Psoas muscle (tissue), 8 donors: ENCODE results near the gene SPTB. TPM values are rescaled to one million over a fixed set of nuclear protein-coding genes. Genes with fewer than 3 reads are reported as not detected.

ENCODE experiments used
- ATAC-seq, 4 donors: fragments of 200-7000 bp; cut with Tn5 transposase; one replicate each; pipeline ENCODE4 v1.9.1; 2020; ENCODE audit warnings: moderate library complexity in 3 of 4, mild to moderate bottlenecking in 2 of 4
- DNase-seq, 2 donors: peaks; one replicate each; pipeline ENCODE4 v3.0.0-alpha.2; 2020
- H3K27ac ChIP-seq: fragments of 200-600 bp; one replicate; pipeline ENCODE4 v1.8.0; 2022
- H3K27me3 ChIP-seq, 3 donors: fragments of 200-600 bp in 1 of 3; one replicate each; pipeline versions ENCODE4 v1.6.1 to v1.8.0; 2013 to 2022; ENCODE audit warnings: low read length in 2 of 3, mild to moderate bottlenecking in 2 of 3, moderate library complexity in 1 of 3; ENCODE audit not compliant: insufficient read depth in 3 of 3
- H3K36me3 ChIP-seq, 2 donors: fragments of 200-600 bp in 1 of 2; one replicate each; pipeline versions ENCODE4 v1.6.1 to v1.8.0; 2013 to 2022; ENCODE audit warnings: low read depth in 1 of 2, mild to moderate bottlenecking in 1 of 2, moderate library complexity in 1 of 2; ENCODE audit not compliant: insufficient read depth in 1 of 2
- H3K4me1 ChIP-seq: fragments of 200-600 bp; one replicate; pipeline ENCODE4 v1.8.0; 2022
- H3K4me3 ChIP-seq: fragments of 200-600 bp; one replicate; pipeline ENCODE4 v1.8.0; 2022; ENCODE audit warnings: mild to moderate bottlenecking
- H3K9me3 ChIP-seq: fragments of 200-600 bp; one replicate; pipeline ENCODE4 v1.8.0; 2022
- CTCF ChIP-seq: fragments of 200-600 bp; IDR thresholded peaks from one replicate; pipeline ENCODE4 v1.8.0; 2022; ENCODE audit warnings: antibody characterized with exemption
- WGBS, 3 donors: extraction: QIAGEN DNeasy Blood & Tissue Kit; methylation state at CpG; one replicate each; pipeline versions ENCODE4 v1.1.6 to v1.1.7; 2013; 5-methylcytosine and 5-hydroxymethylcytosine counted together
- intact Hi-C, 2 donors: fragments of 100-400 bp; cut with DNase I; formaldehyde crosslinking; loops; one replicate each; pipeline versions ENCODE4 v1.11.0 to v1.14.2; 2022
- polyA plus RNA-seq, 3 donors: library from polyadenylated mRNA; stranded (reverse); fragments of 200-250 nt; gene quantifications; one replicate each; pipeline ENCODE4 v1.2.3, GENCODE V29; 2013
- total RNA-seq, 4 donors: library from RNA; stranded (reverse); fragmentation: NEBNext Ultra II Directional in 2 of 4; extraction: Animal tissue kit (Norgen Biotek cat#: 25700) in 2 of 4; gene quantifications; one replicate each; pipeline versions ENCODE4 v1.2.1 to v1.2.4, GENCODE V29; 2021 to 2023
- donor health status: healthy with polysubstance abuse.
- donor health status: DM: no; HTN: no; CAD: no; lungs with moderate emphysema.
- donor health status: Bipolar disorder and iron deficiency.
- donor health status: healthy.
- donor health status: DM: yes; HTN: yes; CAD: no.
- donor health status: DM: no; HTN: no; CAD: no.
- donor health status: DM: no; HTN: no; CAD: no.
- donor health status: DM: yes; HTN: yes; CAD: no.

Gene SPTB
- total and polyA plus RNA-seq, 7 donors, result 43.4 to 540 (median 374) TPM

GRCh38 chr14:64731141-64731581 is 148.5 kb downstream of the SPTB start:
- peak in 1 of 2 donors; percentile 23 for DNase-seq
- Histone ChIP-seq H3K4me3 (no peak overlapping the region), H3K27ac (no peak overlapping the region), H3K4me1 (no peaks in the 10 kb centered on the region), H3K27me3 (no peaks in the 10 kb centered on the region), H3K9me3 (no peaks in the 10 kb centered on the region), H3K36me3 (peaks cover 0 to 26% of the 10 kb centered on the region in 2 donors)
- intact Hi-C loops, result no loop called here
- no peak for ATAC-seq
- WGBS, 3 donors, result 93 to 97% (median 94%) methylated on average over 15 of the region's 15 CpGs
- TF ChIP-seq CTCF, result no peak

GRCh38 chr14:64730681-64731080 is 149.0 kb downstream of the SPTB start:
- Histone ChIP-seq H3K27me3 (no peaks in the 10 kb centered on the region), H3K27ac (no peak overlapping the region), H3K4me3 (no peak overlapping the region), H3K4me1 (no peaks in the 10 kb centered on the region), H3K9me3 (no peaks in the 10 kb centered on the region), H3K36me3 (peaks cover 0 to 26% of the 10 kb centered on the region in 2 donors)
- intact Hi-C loops, result no loop called here
- ATAC-seq, result no peak
- WGBS, 3 donors, result 92 to 93% (median 93%) methylated on average over 12 of the region's 12 CpGs
- TF ChIP-seq CTCF, result no peak
- peak in 1 of 2 donors; percentile 42 for DNase-seq

- peak in 1 of 2 donors; percentile 37 for DNase-seq
- WGBS, 3 donors, result 38 to 69% (median 45%) methylated on average over 1 of the region's 1 CpG
- ATAC-seq, result no peak
- TF ChIP-seq CTCF, result no peak
- intact Hi-C loops, result no loop called here
- Histone ChIP-seq H3K27me3 (no peaks in the 10 kb centered on the region), H3K9me3 (no peaks in the 10 kb centered on the region), H3K27ac (no peak overlapping the region), H3K4me3 (no peak overlapping the region), H3K36me3 (peaks cover 0 to 26% of the 10 kb centered on the region in 2 donors), H3K4me1 (no peaks in the 10 kb centered on the region)
These were observed 149.7 kb downstream of the SPTB start for GRCh38 chr14:64730061-64730440.

- intact Hi-C loops, result no loop called here
- TF ChIP-seq CTCF, result no peak
- ATAC-seq (peak; percentile 11 to 62 (median 27)), DNase-seq (peak in 1 of 2 donors; percentile 75)
- no peak overlapping the region for H3K4me3 ChIP-seq
- peak overlapping the region; percentile 3 for H3K27ac ChIP-seq
- no peaks in the 10 kb centered on the region for H3K27me3 ChIP-seq
- H3K4me1 ChIP-seq, result no peaks in the 10 kb centered on the region
- 78 to 85% (median 79%) methylated on average over 5 of the region's 5 CpGs for WGBS, 3 donors
- no peaks in the 10 kb centered on the region for H3K9me3 ChIP-seq
- peaks cover 0 to 26% of the 10 kb centered on the region in 2 donors for H3K36me3 ChIP-seq
These were observed 150.2 kb downstream of the SPTB start for GRCh38 chr14:64729386-64730060.

GRCh38 chr14:64728856-64729255 is 150.9 kb downstream of the SPTB start:
- TF ChIP-seq CTCF, result no peak
- no peak for DNase-seq
- H3K4me3 ChIP-seq, result no peak overlapping the region
- H3K36me3 ChIP-seq, result peaks cover 0 to 26% of the 10 kb centered on the region in 2 donors
- intact Hi-C loops, result no loop called here
- no peak overlapping the region for H3K27ac ChIP-seq
- WGBS, 3 donors, result 92 to 95% (median 95%) methylated on average over 10 of the region's 10 CpGs
- H3K9me3 ChIP-seq, result no peaks in the 10 kb centered on the region
- ATAC-seq, result no peak
- no peaks in the 10 kb centered on the region for H3K4me1 ChIP-seq
- no peaks in the 10 kb centered on the region for H3K27me3 ChIP-seq
